Astrocyte (in vitro differentiated cells and primary cell): ENCODE results near the gene BIRC7. TPM values are rescaled to one million over a fixed set of nuclear protein-coding genes. Genes with fewer than 3 reads are reported as not detected.

ENCODE experiments used
- DNase-seq: peaks from one replicate; pipeline ENCODE4 v3.0.0-alpha.2; 2010; ENCODE audit warnings: low read depth
- FAIRE-seq: peaks from 2 replicates; lab custom pipeline; 2011; peaks lifted over from hg19 to GRCh38; lab: Jason Lieb, UNC
- H2AFZ ChIP-seq: 2 replicates; pipeline ENCODE4 v1.6.0; 2012; ENCODE audit warnings: low read depth, low read length, inconsistent platforms
- H3K27ac ChIP-seq: 2 replicates; pipeline ENCODE4 v1.5.1; 2011; ENCODE audit warnings: low read depth, low read length, inconsistent platforms
- H3K27me3 ChIP-seq: 2 replicates; pipeline ENCODE4 v1.6.0; 2011; ENCODE audit warnings: low read length, inconsistent platforms; ENCODE audit not compliant: insufficient read depth
- H3K36me3 ChIP-seq: 2 replicates; pipeline ENCODE4 v1.5.1; 2011; ENCODE audit warnings: low read length, inconsistent platforms; ENCODE audit not compliant: insufficient read depth
- H3K4me1 ChIP-seq: 2 replicates; pipeline ENCODE4 v1.5.1; 2011; ENCODE audit warnings: low read length, inconsistent platforms; ENCODE audit not compliant: insufficient read depth
- H3K4me2 ChIP-seq: 2 replicates; pipeline ENCODE4 v1.6.0; 2012; ENCODE audit warnings: low read length, inconsistent platforms
- H3K4me3 ChIP-seq: 2 replicates; pipeline ENCODE4 v1.5.1; 2011; ENCODE audit warnings: low read depth, mild to moderate bottlenecking, low read length, inconsistent platforms; ENCODE audit not compliant: insufficient read depth
- H3K79me2 ChIP-seq: 2 replicates; pipeline ENCODE4 v1.6.0; 2012; ENCODE audit warnings: mild to moderate bottlenecking, low read length, inconsistent platforms; ENCODE audit not compliant: insufficient read depth
- H3K9ac ChIP-seq: 2 replicates; pipeline ENCODE4 v1.6.0; 2012; ENCODE audit warnings: mild to moderate bottlenecking, low read length, inconsistent platforms
- H3K9me3 ChIP-seq: 2 replicates; pipeline ENCODE4 v1.5.1; 2012; ENCODE audit warnings: low read depth, mild to moderate bottlenecking, low read length, inconsistent platforms; ENCODE audit not compliant: insufficient read depth
- H4K20me1 ChIP-seq: 2 replicates; pipeline ENCODE4 v1.6.0; 2012; ENCODE audit warnings: low read length, inconsistent platforms; ENCODE audit not compliant: insufficient read depth
- H3K27ac Mint-ChIP-seq: one replicate; pipeline ENCODE4 v1.8.0; 2021; ENCODE audit warnings: mild to moderate bottlenecking, mixed read lengths; ENCODE audit not compliant: unreplicated experiment
- H3K27me3 Mint-ChIP-seq: one replicate; pipeline ENCODE4 v1.8.0; 2021; ENCODE audit warnings: low read depth, mixed read lengths; ENCODE audit not compliant: unreplicated experiment
- H3K36me3 Mint-ChIP-seq: one replicate; pipeline ENCODE4 v1.8.0; 2021; ENCODE audit warnings: low read depth, mixed read lengths; ENCODE audit not compliant: unreplicated experiment
- H3K4me1 Mint-ChIP-seq: one replicate; pipeline ENCODE4 v1.8.0; 2021; ENCODE audit warnings: low read depth, mixed read lengths; ENCODE audit not compliant: unreplicated experiment
- H3K4me3 Mint-ChIP-seq: one replicate; pipeline ENCODE4 v1.8.0; 2021; ENCODE audit warnings: mild to moderate bottlenecking, moderate library complexity, mixed read lengths; ENCODE audit not compliant: unreplicated experiment
- H3K9me3 Mint-ChIP-seq: one replicate; pipeline ENCODE4 v1.8.0; 2021; ENCODE audit warnings: mild to moderate bottlenecking, mixed read lengths; ENCODE audit not compliant: unreplicated experiment
- CTCF ChIP-seq: IDR thresholded peaks from 2 replicates; pipeline ENCODE4 v1.5.1; 2011; ENCODE audit warnings: low read depth, mild to moderate bottlenecking, inconsistent platforms, low read length, moderate library complexity; ENCODE audit not compliant: insufficient read depth
- EZH2 ChIP-seq: IDR thresholded peaks from 2 replicates; pipeline ENCODE4 v1.6.1; 2012; ENCODE audit warnings: mild to moderate bottlenecking, low read length, inconsistent platforms; ENCODE audit not compliant: insufficient read depth
- total RNA-seq: library from RNA; stranded (reverse); gene quantifications from 2 replicates; pipeline ENCODE4 v1.2.1, GENCODE V29; 2021

BIRC7 gene
- total RNA-seq, 1 donor from 2014 or later: 3.3 TPM

- Histone ChIP-seq H3K9ac (no peak overlapping the region), H2AFZ (no peak overlapping the region), H3K36me3 (peaks cover 12% of the 10 kb centered on the region), H4K20me1 (peaks cover 63% of the 10 kb centered on the region), H3K27me3 (no peaks in the 10 kb centered on the region), H3K27ac (no peak overlapping the region), H3K4me1 (peaks cover 2% of the 10 kb centered on the region), H3K4me2 (no peak overlapping the region), H3K4me3 (no peak overlapping the region), H3K79me2 (peaks cover 38% of the 10 kb centered on the region), H3K9me3 (no peaks in the 10 kb centered on the region)
- Mint-ChIP-seq H3K4me3 (no peak overlapping the region), H3K36me3 (peaks cover 32% of the 10 kb centered on the region), H3K27me3 (peaks cover 5% of the 10 kb centered on the region), H3K27ac (no peak overlapping the region), H3K4me1 (peaks cover 31% of the 10 kb centered on the region), H3K9me3 (no peaks in the 10 kb centered on the region)
- TF ChIP-seq EZH2 (no peak), CTCF (no peak)
- FAIRE-seq (no peak), DNase-seq (no peak)
Measured at GRCh38 chr20:63194007-63194796, 41.5 kb upstream of the BIRC7 start.

- H3K9me3 ChIP-seq: no peaks in the 10 kb centered on the region
- no peak overlapping the region for H3K27ac Mint-ChIP-seq
- TF ChIP-seq CTCF: no peak
- TF ChIP-seq EZH2: no peak
- peaks cover 34% of the 10 kb centered on the region for H3K4me1 Mint-ChIP-seq
- peaks cover 43% of the 10 kb centered on the region for H3K79me2 ChIP-seq
- no peak overlapping the region for H3K4me3 ChIP-seq
- H3K27ac ChIP-seq: no peak overlapping the region
- H3K9ac ChIP-seq: no peak overlapping the region
- no peak overlapping the region for H3K4me2 ChIP-seq
- peaks cover 2% of the 10 kb centered on the region for H3K4me1 ChIP-seq
- H3K36me3 Mint-ChIP-seq: peaks cover 37% of the 10 kb centered on the region
- peaks cover under 1% of the 10 kb centered on the region for H3K27me3 Mint-ChIP-seq
- H4K20me1 ChIP-seq: peaks cover 69% of the 10 kb centered on the region
- peaks cover 12% of the 10 kb centered on the region for H3K36me3 ChIP-seq
- H2AFZ ChIP-seq: no peak overlapping the region
- H3K4me3 Mint-ChIP-seq: no peak overlapping the region
- H3K9me3 Mint-ChIP-seq: no peaks in the 10 kb centered on the region
- no peaks in the 10 kb centered on the region for H3K27me3 ChIP-seq
- no peak for FAIRE-seq
- no peak for DNase-seq
Measured at GRCh38 chr20:63194797-63195173, 40.9 kb upstream of the BIRC7 start.
